Measurements from ENCODE around the gene GARRE1. TPM values are rescaled to one million over a fixed set of nuclear protein-coding genes. Genes with fewer than 3 reads are reported as not detected.

Gene GARRE1
- total and polyA plus RNA-seq, 2 donors (not counting 3 experiments of a cell fraction or from before 2014, with no cell fraction given) = 39.2 to 46.8 TPM

DNA sequence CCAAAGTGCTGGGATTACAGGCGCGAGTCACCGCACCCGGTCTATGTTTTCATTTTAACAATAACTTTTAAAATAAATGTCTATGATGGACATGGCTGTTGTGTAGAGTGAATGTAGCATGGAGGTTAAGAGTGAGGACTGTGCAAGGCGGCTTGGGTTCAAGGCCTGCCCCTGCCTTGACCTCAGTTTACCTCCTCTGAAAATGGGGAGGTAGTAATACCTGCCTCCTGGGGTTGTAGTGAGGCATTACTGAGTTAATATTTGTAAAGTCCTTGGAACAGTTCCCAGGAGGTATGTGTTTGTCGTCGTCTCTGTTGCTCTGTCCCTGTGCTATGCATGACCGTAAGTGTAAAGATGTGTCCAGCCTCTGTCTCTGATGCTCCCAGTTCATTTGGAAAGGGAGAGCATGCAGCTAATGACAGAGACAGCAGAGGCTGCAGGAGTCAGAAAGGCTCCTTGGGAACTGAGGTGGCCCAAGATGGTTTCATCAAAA, 9.4 kb downstream of the GARRE1 start:
- peaks cover 45% of the 10 kb centered on the region for H3K79me2 ChIP-seq (ENCODE audit: control insufficient read depth, insufficient read depth, low read length)
- DNase-seq (ENCODE audit: low read depth, low spot score) (no peak), FAIRE-seq (no peak)
- H3K36me3 ChIP-seq (ENCODE audit: control insufficient read depth in 2 of 2, extremely low read depth in 1 of 2, insufficient read depth in 2 of 2, low read length in 2 of 2) = no peaks in the 10 kb centered on the region
- H3K27ac ChIP-seq (ENCODE audit: insufficient read depth, low read depth, low read length) = no peak overlapping the region
- ChIA-PET POLR2A (no interaction called here), CTCF (no interaction called here)
- H3K9ac ChIP-seq (replicated peaks; ENCODE audit: extremely low read depth, insufficient read depth, low read length) = no peak overlapping the region
- H3K9me1 ChIP-seq (replicated peaks; ENCODE audit: control insufficient read depth, extremely low read depth, insufficient read depth, low read length) = no peaks in the 10 kb centered on the region
- no peaks in the 10 kb centered on the region for H4K20me1 ChIP-seq (replicated peaks; ENCODE audit: control insufficient read depth, extremely low read depth, insufficient read depth, low read length)
- H3K27me3 ChIP-seq (ENCODE audit: control insufficient read depth in 2 of 2, insufficient read depth in 2 of 2, low read length in 2 of 2) = no peaks in the 10 kb centered on the region
- no TSS peak for BruUV-seq (replicated peaks)
- TF ChIP-seq POLR2A (IDR thresholded peaks at IDR 0.05; ENCODE audit: low read depth, low read length) (no peak), GATA2 (IDR thresholded peaks at IDR 0.05; ENCODE audit: insufficient read depth, insufficient read length, low read depth, low read length) (no peak), EZH2 (IDR thresholded peaks at IDR 0.05; ENCODE audit: borderline replicate concordance, low read depth, low read length, severe bottlenecking) (no peak), FOS (IDR thresholded peaks at IDR 0.05; ENCODE audit: borderline replicate concordance, insufficient read depth, low read length) (no peak), MYC (IDR thresholded peaks at IDR 0.05; ENCODE audit: low read depth, low read length) (no peak), POLR2AphosphoS5 (IDR thresholded peaks at IDR 0.05; ENCODE audit: insufficient read depth, low read depth, low read length) (no peak), JUN (IDR thresholded peaks at IDR 0.05; ENCODE audit: borderline replicate concordance, insufficient read depth, insufficient read length, low read depth) (no peak)
- TF ChIP-seq, protein P1, sequence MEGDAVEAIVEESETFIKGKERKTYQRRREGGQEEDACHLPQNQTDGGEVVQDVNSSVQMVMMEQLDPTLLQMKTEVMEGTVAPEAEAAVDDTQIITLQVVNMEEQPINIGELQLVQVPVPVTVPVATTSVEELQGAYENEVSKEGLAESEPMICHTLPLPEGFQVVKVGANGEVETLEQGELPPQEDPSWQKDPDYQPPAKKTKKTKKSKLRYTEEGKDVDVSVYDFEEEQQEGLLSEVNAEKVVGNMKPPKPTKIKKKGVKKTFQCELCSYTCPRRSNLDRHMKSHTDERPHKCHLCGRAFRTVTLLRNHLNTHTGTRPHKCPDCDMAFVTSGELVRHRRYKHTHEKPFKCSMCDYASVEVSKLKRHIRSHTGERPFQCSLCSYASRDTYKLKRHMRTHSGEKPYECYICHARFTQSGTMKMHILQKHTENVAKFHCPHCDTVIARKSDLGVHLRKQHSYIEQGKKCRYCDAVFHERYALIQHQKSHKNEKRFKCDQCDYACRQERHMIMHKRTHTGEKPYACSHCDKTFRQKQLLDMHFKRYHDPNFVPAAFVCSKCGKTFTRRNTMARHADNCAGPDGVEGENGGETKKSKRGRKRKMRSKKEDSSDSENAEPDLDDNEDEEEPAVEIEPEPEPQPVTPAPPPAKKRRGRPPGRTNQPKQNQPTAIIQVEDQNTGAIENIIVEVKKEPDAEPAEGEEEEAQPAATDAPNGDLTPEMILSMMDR (IDR thresholded peaks at IDR 0.05; ENCODE audit: extremely low read depth in 1 of 2, insufficient read depth in 1 of 2, low read depth in 1 of 2, low read length in 2 of 2) = no peak
- TF ChIP-seq, protein P2, sequence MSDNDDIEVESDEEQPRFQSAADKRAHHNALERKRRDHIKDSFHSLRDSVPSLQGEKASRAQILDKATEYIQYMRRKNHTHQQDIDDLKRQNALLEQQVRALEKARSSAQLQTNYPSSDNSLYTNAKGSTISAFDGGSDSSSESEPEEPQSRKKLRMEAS (IDR thresholded peaks at IDR 0.05; ENCODE audit: insufficient read depth, insufficient read length) = no peak
- dilution Hi-C loops (cut with MboI; ENCODE audit: extremely low pct_ligation_motif_present, low sequenced_read_pairs) (loop anchor here (10.0 kb wide), 1 partner anchor 61 kb away; no protein-coding TSS in a partner anchor), intact Hi-C loops (cut with micrococcal nuclease) (no loop called here)
- H3K4me2 ChIP-seq (ENCODE audit: insufficient read depth, low read length) = no peak overlapping the region
- no peaks in the 10 kb centered on the region for H3K9me3 ChIP-seq (replicated peaks; ENCODE audit: control insufficient read depth, insufficient read depth, low read length)
- no peak overlapping the region for H3K4me3 ChIP-seq (replicated peaks in 1 of 3; ENCODE audit: insufficient read depth in 1 of 3, low read depth in 1 of 3, low read length in 3 of 3)
- H3K4me1 ChIP-seq (ENCODE audit: control insufficient read depth, extremely low read depth, insufficient read depth, low read length) = peaks cover 36% of the 10 kb centered on the region
- H2AFZ ChIP-seq (ENCODE audit: low read depth, low read length) = no peak overlapping the region
